Measurements from ENCODE around the gene FBLN1.
"Not testable (repeated sequence)": the region's sequence is repeated elsewhere in the genome, so short reads cannot be mapped to it uniquely, and the experiment has no call there.

Gene FBLN1

DNA sequence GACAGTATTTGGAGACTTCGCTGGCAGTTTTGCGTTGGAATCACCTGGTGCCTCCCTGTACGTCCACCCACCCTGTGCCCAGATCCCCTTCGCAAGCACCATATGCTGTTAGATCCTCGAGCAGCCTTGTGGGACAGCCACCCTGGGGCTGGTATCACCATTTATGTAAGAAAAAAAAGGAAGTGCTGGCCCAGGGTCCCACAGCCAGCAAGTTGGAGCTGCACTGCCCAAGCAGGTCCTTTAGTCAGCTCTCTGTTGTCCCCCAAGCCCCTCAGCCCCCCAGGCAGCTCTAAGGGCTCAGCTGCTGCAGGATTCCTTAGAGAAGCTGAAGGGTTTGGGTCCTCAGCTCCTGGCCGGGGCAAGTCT is 80.3 kb downstream of the FBLN1 start:
- in situ Hi-C loops (cut with MboI; ENCODE audit: low sequenced_read_pairs): no loop called here

DNA sequence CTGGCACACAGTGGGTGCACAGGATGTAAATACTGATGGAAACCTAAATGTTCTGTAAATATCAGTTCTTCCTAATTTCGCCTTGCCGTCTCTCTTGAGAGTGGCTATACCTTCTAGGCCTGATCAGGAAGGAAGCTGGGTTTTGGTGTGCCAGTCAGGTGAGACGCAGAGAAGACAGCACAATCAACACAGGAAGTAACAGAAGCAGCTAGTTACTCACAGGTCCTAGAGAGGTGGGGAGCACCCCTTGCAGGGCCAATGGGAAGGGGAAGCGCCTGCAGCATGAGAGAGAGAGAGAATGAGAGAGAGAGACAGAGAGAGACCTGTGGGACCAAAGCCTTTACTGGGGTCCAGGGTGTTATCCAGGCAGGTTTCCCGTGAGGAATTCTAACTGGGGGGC is 80.8 kb downstream of the FBLN1 start:
- in situ Hi-C loops (cut with MboI; ENCODE audit: low sequenced_read_pairs): no loop called here

DNA sequence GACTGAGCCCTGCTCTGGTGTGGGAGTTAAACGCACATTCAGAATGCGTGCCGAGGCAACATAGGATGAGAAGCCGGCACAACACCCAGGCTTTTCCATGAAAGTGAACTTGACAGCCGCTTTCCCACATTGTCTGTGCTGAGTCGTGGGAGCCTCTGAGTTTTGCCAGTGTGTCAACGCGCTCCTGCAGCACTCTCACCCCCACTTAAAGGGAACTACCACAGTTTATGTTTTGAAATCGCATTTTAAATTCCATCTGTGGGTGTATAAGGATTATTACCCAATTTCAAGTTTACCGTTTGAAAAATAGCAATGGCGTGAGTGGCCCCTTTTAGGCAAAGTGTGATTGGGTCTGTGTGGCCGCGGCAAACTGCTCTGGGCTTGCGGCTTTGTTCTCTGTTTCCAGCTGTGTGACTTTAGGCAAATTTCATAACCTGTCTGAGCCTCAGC is 81.5 kb downstream of the FBLN1 start:
- in situ Hi-C loops (cut with MboI; ENCODE audit: low sequenced_read_pairs): no loop called here

DNA sequence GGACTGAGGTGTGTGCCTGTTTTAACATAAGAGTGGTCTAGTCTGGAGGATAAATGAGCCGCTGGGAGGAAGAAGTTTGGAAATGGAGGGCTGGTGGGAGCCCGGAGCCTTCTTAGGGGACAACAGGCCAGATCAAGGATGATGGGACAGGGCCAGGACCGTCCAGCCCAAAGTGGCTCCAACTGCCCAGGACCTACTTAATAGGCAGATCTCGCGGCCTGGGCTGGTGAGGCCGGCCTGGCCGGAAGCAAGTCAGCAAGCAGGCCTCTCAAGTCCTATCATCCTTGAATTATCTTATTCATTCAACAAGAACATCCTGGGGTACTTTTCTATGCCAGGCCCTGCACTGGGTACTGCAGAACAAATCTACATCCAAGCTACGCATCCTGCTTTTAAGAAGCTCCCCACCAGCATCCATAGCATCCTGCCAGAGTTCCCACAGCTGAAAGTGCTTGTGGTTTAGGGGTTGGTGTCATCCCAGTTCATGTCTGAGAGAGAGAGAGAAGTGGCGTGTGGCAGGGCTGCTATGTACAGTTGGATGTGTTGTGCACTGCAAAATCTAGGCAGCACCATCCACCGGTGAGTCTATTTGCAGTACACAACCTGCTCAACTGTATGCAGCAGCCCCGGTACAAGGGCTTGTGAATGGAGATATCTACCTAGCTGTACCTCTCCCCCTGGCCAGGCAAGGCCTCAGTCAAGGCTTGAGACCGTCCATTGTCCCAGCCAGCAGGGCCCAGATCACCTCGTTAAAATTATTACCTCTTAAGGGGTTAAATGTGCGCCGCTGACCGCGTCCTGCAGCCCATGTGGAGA is 82.1 kb downstream of the FBLN1 start:
- in situ Hi-C loops (cut with MboI; ENCODE audit: low sequenced_read_pairs): no loop called here

DNA sequence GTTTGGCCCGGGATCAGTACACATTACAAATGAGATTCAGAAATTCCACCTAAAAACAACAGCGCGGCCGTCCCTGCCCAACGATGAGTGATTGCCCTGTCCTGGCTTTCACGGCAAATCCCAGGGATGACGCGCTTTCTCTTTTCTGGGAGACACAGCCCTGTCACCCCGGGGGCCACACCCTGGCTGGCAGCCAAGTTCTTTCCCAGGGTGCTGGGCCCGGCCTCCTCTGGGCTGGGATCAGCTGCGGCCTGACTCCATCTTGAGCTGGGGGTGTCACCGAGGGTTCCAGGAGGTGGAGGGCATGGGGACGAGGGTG is 82.7 kb downstream of the FBLN1 start:
- in situ Hi-C loops (cut with MboI; ENCODE audit: low sequenced_read_pairs): no loop called here

DNA sequence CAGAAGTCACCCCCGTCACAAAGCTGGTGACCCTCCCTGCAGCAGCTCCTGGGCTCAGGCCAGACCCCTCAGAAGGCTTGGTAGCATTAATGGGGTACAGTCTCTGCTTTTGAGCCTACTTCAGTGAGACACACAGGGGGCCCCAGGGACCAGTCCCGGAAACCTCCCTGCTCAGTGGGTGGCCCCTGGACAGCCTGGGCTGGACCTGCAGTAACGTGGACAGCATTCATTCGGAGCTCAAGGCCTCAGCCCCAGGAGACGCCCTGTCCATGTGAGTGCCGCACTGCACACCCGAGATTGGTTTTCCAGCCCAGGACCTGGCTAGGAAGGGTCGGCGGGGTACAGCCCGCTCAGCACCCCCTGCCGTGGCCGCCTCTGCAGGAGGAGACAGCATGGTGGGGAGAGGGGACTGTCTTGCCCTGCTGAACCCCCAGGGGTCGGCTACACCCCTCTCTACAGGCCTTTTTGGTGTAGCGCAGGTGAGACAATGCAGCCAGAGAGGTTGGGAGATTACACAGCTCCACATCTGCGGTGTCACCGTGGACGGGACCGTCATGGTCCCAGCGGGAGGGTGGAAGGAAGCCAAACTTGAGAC is 83.4 kb downstream of the FBLN1 start:
- in situ Hi-C loops (cut with MboI; ENCODE audit: low sequenced_read_pairs): no loop called here

DNA sequence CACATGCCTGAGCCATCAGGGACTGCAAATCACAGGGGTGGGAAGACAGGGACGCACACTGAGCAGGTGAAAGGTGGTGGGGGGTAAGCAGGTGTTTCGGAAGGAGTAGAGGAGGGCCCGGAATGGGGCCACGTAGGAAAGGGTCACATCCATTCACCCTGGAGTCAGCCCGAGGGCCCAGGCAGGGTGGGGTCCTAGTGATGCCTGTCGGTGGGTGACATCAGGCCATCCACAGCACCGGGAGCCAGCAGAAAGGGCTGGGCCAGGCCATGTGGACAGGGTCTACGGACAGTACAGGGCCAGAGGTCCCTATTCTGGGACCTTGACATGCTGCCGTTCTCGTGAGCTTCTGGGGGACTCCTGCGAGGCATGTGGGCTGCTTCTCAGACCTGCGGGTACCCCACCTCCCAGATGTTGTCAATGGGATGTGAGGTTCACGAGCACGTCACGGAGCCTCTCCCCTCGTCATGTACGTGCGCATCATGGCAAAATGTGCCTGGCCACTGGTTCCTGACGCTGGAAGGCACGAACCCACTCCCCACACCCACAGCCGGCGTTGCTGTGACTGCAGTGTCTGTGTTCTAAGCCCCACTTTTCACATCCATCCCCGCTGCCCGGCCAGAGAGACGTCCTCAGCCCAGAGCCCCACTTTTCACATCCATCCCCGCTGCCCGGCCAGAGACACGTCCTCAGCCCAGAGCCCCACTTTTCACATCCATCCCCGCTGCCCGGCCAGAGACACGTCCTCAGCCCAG is 84.1 kb downstream of the FBLN1 start:
- in situ Hi-C loops (cut with MboI; ENCODE audit: low sequenced_read_pairs): no loop called here

DNA sequence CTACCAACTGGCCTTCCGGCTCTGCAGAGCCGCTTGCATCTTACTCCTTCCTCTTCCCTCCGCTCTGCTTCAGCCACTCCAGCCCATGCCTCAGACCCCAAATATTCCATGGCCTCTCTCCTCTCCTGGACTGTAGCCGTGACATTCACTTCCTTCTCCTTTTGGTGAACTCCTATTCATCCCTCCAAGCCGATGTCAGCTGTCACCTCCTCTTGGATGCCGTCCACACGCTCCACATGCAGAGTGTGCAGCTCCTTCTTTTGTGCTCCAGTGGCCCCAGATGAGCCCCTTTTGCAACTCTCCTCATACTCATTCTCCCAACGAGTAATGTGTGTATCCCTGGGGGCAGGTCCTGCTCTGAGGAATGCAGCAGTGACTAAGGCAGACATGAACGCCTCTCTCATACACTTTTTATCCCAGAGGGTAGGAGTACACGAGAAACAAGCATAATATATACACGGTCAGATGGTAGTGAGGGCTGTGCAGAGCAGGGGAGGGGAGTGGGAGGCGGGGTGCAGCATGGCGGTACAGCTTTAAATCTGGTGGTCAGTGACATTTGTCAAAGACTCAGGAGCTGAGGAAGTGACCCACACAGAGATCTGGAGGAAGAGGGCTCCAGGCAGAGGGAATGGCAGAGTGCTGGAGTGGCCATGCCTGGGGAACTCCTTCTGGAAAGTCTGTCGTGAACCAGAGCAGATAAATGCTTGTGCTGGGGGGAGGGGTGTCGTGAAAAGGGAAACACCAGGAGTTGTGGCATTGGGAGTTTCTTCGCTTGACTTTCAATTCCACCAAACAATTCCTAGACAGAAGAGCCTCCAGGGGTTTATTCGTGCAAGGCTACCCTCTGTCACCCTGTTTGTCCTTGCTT is 85.2 kb downstream of the FBLN1 start:
- in situ Hi-C loops (cut with MboI; ENCODE audit: low sequenced_read_pairs): no loop called here

DNA sequence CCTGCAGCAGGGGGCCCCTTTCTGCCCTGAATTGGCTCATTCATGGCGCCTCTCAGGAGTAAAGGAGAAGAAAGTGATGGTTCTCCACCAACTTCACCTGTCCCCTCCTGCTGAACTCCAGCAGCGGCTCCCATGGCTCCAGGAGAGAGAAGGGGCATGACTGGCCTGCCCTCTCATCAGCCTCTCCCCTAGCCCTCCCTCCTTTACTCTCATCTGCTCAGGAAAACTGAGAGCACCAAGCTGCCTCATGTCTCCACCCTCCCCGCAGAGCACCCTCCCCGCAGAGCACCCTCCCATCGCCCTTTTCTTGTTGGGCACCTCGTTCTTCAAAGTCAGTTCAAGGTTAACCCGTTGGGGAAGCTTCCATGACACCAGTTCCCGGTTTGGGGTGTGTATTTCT is 86.9 kb downstream of the FBLN1 start:
- in situ Hi-C loops (cut with MboI; ENCODE audit: low sequenced_read_pairs): no loop called here

DNA sequence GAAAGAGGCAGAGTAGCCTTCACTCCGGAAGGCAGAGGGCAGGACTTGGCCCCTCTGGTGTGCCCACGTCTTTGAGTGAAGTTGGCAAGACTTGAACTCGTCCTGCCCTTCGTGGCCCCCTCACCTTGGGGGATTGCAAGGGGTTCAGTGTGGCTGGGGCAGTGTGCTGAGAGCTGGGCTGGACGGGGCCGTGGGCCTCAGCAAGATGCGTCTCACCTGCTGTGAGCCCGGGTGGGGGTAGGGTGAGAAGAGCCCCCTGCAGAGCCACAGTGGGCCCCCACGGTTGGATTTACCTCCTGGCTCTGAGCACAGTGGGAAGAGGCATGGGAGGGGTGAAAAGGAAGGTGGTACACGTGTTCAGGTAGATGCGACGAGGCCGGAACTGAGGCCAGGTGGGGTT is 87.6 kb downstream of the FBLN1 start:
- in situ Hi-C loops (cut with MboI; ENCODE audit: low sequenced_read_pairs): no loop called here

DNA sequence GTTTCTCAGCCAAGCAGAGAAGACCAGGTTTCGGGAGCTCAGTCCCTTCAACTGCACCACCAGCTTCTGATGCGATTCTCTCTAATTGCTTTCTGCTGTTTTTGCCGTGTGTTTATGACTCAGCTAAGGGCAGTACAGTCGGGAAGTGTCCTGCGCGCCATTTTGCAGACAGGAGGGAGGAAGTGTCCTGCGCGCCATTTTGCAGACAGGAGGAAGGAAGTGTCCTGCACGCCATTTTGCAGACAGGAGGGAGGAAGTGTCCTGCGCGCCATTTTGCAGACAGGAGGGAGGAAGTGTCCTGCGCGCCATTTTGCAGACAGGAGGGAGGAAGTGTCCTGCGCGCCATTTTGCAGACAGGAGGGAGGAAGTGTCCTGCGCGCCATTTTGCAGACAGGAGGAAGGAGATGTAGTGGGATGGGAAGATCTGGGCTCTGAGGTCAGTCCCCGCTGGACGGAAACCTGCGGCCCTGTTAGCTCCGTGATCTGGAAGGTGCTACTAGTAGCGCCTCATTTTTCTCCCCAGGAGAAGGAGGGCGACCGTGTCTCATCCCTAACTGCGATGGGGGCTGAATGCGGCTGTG is 89.0 kb downstream of the FBLN1 start:
- in situ Hi-C loops (cut with MboI; ENCODE audit: low sequenced_read_pairs): not testable (repeated sequence)

DNA sequence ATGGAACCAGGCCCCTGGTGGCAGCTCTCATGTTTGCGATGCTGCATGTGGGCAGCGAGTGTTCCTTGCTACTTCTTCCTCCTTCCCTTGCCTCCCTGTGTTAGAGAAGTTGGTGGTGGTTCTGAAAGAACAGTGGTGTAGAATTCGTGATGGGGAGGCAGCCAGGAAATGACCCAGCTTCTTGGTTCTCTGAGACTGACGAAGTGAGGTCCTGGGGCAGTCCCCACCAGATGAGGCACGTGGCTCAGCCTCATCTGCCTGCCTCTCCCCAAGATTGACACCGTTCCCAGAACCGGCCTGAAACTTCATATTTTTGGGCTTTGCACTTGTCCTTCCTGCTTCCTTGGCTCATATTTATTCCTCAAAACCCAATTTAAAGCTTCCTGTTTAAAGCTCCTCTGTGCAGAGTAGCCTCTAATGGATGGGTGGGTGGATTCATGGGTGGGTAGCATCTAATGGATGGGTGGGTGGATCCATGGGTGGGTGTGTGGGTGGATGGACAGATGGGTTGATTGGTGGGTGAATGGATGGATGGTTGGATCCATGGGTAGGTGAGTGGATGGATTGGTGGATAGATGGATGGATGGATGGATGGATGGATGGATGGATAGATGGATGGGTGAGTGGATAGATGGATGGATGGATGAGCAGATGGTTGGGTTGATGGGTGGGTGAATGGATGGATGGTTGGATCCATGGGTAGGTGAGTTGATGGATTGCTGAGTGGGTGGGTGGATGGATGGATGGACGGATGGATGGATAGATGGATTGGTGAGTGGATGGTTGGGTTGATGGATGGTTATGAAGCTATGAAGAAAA is 91.6 kb downstream of the FBLN1 start:
- in situ Hi-C loops (cut with MboI; ENCODE audit: low sequenced_read_pairs): no loop called here

DNA sequence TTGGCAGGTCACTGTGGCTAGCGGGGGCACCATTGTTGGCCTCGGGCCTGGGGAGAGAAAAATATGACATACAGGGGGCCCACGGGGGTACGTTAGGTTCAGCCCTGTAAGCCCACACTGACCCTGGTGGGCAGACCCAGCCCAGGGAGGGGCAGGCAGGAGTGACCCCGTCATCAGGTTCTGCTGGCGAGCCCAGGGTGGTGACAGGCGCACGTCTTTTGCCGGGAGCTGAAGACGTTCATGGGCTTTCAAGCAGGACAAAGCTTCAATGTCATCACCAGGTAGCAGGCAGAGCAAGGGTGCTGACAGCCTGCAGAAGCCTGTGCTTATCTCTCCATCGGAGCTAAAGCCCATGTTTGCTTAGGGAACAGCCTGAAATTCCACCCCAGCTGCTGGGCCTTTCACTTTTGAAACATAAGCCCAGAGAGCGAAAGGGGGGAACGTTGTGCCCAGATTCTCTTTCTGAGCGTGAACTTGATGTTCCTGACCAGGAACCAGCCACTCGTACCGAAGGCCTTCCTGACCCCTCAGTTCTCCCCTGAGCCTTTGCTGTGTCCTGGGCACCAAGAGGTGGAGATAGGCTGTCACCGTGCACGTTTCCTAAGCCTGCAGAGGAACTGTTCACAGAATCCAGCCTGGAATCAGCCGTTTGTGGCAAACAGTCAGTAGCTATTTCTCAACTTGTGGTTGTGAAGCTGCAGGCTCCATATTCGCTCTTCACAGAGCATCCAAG is 94.9 kb downstream of the FBLN1 start:
- in situ Hi-C loops (cut with MboI; ENCODE audit: low sequenced_read_pairs): no loop called here

DNA sequence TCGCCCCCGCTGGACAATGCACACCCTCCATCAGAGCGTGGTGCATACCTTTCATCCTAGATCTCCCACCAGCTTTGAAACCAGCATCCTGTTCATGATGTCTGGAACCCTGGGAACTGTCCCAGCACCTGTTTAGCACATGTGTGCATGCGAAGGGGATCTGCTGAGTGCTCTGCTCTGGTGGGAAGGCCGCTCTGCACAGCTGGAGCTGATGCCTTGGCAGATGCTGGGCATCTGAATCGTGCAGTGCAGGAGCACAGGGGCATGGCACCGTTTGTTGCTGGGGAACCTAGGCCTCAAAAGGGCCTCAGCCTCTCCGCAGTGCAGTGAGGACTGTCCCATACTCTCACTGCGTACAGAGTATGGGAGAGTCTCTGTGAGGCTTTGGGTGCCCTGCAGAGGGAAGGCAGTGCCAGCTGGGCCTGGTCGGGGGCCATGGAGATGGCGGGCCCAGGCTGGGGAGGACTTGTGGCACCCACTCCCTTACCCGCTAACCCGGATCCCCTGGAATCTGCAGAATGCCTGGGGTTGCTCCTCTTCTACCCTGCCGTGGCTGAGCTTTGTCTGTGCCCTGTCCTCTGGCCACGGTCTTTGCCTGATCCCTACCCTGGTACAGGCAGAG is 96.0 kb downstream of the FBLN1 start:
- in situ Hi-C loops (cut with MboI; ENCODE audit: low sequenced_read_pairs): no loop called here

DNA sequence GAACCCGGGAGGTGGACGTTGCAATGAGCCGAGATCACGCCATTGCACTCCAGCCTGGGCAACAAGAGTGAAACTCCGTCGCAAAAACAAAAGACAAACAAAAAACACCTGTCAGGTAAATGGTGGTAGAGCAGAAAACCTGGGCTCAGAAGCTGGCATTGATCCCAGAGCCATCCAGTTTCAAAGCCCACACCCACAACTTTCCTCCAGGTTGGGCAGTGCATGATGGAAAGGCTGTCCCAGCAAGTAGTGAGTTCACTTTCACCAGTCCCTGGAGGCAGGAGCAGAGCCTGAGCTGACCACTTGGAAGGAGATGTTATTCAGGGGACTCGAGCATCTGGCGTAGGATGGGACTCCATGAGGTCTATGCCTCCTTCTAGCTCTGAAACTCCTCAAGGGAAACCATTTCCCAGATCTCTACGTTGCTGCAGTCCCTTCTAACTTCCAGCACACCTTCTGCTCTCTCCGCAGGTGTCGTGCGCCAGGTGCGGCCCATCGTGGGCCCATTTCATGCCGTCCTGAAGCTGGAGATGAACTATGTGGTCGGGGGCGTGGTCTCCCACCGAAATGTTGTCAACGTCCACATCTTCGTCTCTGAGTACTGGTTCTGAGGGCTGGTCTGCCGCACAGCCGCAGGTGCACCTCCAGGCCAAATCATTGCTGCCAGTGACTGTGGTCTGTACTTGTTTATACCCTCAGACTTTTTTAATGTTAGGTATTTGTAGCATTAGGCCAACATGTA is 97.3 kb downstream of the FBLN1 start:
- in situ Hi-C loops (cut with MboI; ENCODE audit: low sequenced_read_pairs): no loop called here

DNA sequence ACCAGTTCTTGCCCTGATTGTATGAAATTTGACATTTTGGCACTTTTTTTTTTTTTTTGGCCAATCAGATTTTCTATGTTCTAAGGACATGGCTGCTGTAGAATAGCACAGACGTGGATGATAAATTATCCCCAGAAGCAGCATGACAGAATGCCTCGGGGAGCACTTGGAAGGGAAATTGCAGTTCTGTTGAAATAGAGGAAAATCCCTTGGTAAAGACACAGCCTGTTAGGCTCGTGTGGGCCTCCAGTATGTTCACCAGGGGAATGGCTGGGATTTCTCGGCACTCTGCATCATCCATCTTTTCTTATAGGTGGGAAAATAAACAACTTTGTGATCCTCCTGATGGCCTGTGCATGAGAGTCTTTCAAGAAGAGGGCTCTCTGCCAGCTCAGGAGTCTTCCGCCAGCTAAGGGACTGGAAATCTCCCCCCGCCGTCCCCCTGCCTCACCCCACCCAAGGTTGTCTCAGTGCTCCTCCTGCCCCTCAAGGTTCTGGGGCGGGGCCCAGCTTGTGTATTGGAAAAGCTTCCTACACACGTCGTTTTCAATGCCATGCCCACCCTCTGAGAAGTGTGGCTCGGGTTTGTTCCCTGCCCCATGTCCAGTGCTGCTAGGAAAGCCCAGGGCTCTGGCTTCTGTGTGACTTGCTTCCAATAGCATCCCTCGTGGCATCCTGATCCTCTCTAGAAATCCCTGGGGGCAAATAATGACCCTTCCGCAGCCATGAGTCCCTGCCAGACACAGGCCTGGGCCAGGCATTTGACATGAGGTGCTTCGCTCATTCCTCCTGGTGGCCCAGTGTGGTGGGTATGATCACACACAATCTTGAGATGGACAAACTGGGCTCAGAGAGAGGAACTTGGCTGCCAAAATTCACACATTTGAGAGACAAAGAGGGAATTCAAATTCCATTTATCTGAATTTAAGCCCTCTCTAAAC is 98.4 kb downstream of the FBLN1 start:
- in situ Hi-C loops (cut with MboI; ENCODE audit: low sequenced_read_pairs): no loop called here
